HCT116 (cell line): ENCODE results near the gene TNNT2.

Experiments used
- EZH2phosphoT487 ChIP-seq: fragments of 200-600 bp; IDR thresholded peaks from 2 replicates; pipeline ENCODE4 v1.6.1; 2018; ENCODE audit warnings: antibody characterized with exemption, borderline replicate concordance
- JUND ChIP-seq: IDR thresholded peaks from 2 replicates; pipeline ENCODE4 v1.6.1; 2012
- POLR2A ChIP-seq: IDR thresholded peaks from 2 replicates; pipeline ENCODE4 v1.7.0; 2011; ENCODE audit warnings: borderline replicate concordance; ENCODE audit not compliant: insufficient read depth, insufficient read length; ENCODE audit errors: extremely low read depth
- TF ChIP-seq, protein P1 (sequence below), 3 experiments: fragments of 200-600 bp in 1 of 3; sonication (generic) in 1 of 3; IDR thresholded peaks in 2 of 3; conservative IDR thresholded peaks in 1 of 3; 2 replicates each; pipeline ENCODE4 v1.5.1; 2012 to 2017; ENCODE audit warnings: low read depth in 2 of 3, low read length in 2 of 3, antibody characterized with exemption in 1 of 3, borderline replicate concordance in 1 of 3, control low read depth in 1 of 3, mild to moderate bottlenecking in 1 of 3, mixed read lengths in 1 of 3, mixed run types in 1 of 3, moderate library complexity in 1 of 3; ENCODE audit not compliant: insufficient read depth in 1 of 3

DNA sequence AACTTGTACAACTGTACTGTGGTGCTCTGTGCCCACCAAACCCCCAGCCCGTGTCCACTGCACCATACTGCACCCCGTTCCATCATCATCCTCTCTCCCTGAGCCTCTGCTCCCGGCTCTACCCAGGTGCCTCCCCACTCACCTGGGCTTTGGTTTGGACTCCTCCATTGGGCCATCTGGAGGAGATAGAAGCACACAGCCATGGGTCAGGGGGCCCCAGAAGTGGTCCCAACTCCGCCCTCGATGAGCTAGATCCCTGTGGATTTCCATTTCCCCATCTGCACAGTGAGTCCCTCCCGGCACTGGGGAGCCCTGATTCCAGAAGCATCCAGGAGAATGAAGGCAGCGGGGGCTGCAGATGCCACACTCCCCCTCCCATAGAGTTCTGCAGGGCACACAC is 10.8 kb downstream of the TNNT2 start:
- TF ChIP-seq, protein P1, sequence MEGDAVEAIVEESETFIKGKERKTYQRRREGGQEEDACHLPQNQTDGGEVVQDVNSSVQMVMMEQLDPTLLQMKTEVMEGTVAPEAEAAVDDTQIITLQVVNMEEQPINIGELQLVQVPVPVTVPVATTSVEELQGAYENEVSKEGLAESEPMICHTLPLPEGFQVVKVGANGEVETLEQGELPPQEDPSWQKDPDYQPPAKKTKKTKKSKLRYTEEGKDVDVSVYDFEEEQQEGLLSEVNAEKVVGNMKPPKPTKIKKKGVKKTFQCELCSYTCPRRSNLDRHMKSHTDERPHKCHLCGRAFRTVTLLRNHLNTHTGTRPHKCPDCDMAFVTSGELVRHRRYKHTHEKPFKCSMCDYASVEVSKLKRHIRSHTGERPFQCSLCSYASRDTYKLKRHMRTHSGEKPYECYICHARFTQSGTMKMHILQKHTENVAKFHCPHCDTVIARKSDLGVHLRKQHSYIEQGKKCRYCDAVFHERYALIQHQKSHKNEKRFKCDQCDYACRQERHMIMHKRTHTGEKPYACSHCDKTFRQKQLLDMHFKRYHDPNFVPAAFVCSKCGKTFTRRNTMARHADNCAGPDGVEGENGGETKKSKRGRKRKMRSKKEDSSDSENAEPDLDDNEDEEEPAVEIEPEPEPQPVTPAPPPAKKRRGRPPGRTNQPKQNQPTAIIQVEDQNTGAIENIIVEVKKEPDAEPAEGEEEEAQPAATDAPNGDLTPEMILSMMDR (IDR thresholded peaks at IDR 0.05 in 2 of 3, conservative IDR thresholded peaks at IDR 0.05 in 1 of 3; ENCODE audit: borderline replicate concordance in 1 of 3, insufficient read depth in 1 of 3, low read depth in 2 of 3, low read length in 2 of 3) = no peak
- no peak for TF ChIP-seq JUND
- no peak for TF ChIP-seq EZH2phosphoT487
- TF ChIP-seq POLR2A = no peak
